Activated T-helper 1 cell treated with Interleukin-2 at 50 U/mL for 16 hours (primary cell): ENCODE measurements around the gene NIP7.
"Not testable (repeated sequence)": the region's sequence is repeated elsewhere in the genome, so short reads cannot be mapped to it uniquely, and the experiment has no call there.

Experiments
- DNase-seq: peaks from one replicate; pipeline ENCODE4 v3.0.0-alpha.2; 2020; ENCODE audit warnings: low read depth

Gene NIP7

GRCh38 chr16:69345923-69346322, 6.4 kb downstream of the NIP7 start:
- no peak for DNase-seq

- no peak for DNase-seq
Measured at GRCh38 chr16:69346683-69347082, 7.1 kb downstream of the NIP7 start.

GRCh38 chr16:69348222-69348621, 8.7 kb downstream of the NIP7 start:
- no peak for DNase-seq

GRCh38 chr16:69349536-69349935, 10.0 kb downstream of the NIP7 start:
- no peak for DNase-seq

GRCh38 chr16:69350536-69351133, 11.1 kb downstream of the NIP7 start:
- DNase-seq, result no peak

GRCh38 chr16:69351309-69352027, 11.9 kb downstream of the NIP7 start, which contains the start of gene TMED6:
Gene TMED6 (minus strand): TSS chr16:69351786. CDS start chr16:69351753, 33 bp downstream.
- no peak for DNase-seq

GRCh38 chr16:69360070-69360469, 20.5 kb downstream of the NIP7 start:
- DNase-seq, result not testable (repeated sequence)

- DNase-seq, result no peak
Measured at GRCh38 chr16:69363281-69363717, 23.7 kb downstream of the NIP7 start.

GRCh38 chr16:69364088-69364487, 24.5 kb downstream of the NIP7 start:
- DNase-seq, result no peak

- no peak for DNase-seq
Measured at GRCh38 chr16:69365901-69366300, 26.3 kb downstream of the NIP7 start.

GRCh38 chr16:69366431-69366830, 26.9 kb downstream of the NIP7 start:
- DNase-seq, result no peak

GRCh38 chr16:69367980-69368379, 28.4 kb downstream of the NIP7 start:
- DNase-seq, result no peak

- DNase-seq, result no peak
Measured at GRCh38 chr16:69368866-69369265, 29.3 kb downstream of the NIP7 start.

GRCh38 chr16:69371564-69371963, 32.0 kb downstream of the NIP7 start:
- DNase-seq, result no peak

GRCh38 chr16:69373019-69373418, 33.4 kb downstream of the NIP7 start:
- no peak for DNase-seq

GRCh38 chr16:69376393-69377059, 37.0 kb downstream of the NIP7 start:
- DNase-seq, result no peak

GRCh38 chr16:69378036-69378435, 38.5 kb downstream of the NIP7 start:
- DNase-seq, result no peak

GRCh38 chr16:69378760-69379159, 39.2 kb downstream of the NIP7 start:
- DNase-seq, result no peak

- DNase-seq, result no peak
Measured at GRCh38 chr16:69381231-69381630, 41.7 kb downstream of the NIP7 start.

GRCh38 chr16:69382421-69382820, 42.8 kb downstream of the NIP7 start:
- DNase-seq, result no peak

GRCh38 chr16:69384974-69385373, 45.4 kb downstream of the NIP7 start:
- no peak for DNase-seq

GRCh38 chr16:69386596-69386995, 47.0 kb downstream of the NIP7 start:
- DNase-seq, result no peak
